HUDEP-2 (cell line): ENCODE results near the gene CRTC3.

Experiments
- DNase-seq, 76 experiments: peaks; one replicate each; lab custom pipeline; 2025; ENCODE audit not compliant: unreplicated experiment in 76 of 76; lab: John Stamatoyannopoulos, UW

CRTC3 gene

GRCh38 chr15:90691369-90691768 lies 161.6 kb downstream of the CRTC3 start:
- no peak for DNase-seq

DNA sequence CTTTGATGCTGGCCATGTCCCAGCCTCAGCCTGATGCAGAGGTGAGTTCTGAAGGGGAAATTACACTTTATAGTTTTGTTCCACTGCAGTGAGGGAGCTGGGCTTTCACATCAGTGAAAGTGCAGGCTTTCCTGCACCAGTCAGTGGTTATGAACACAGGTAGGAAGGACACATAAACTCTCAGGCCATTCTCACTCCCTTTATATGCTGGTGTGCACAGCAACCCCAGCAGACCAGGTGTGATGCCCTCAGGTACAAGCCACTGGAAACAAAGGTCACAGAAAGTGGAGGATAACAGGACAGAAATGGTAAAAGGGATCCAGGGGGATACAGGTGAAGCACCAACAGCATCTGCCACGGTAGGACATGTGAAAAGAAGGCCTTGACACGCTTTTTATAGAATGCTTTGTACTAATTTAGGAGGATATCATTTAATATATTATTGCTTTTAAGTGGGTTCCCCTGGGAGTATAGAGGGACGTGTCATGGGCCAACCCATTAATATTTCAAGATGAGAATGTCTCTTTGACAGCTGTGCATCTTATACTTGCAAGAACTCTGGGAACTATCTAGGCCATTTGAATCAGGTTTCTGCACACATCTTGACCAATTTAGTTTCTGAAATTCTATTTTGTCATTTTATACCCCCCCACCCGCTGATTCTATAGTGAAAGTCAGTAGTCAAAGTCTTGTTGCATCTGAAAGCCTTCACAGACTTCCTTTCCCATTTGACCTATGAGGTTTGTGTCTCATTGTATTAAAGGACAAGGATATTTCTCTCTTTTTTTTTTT lies 162.5 kb downstream of the CRTC3 start:
- DNase-seq = no peak
